Adrenal gland (tissue), 12 donors: ENCODE data around the gene CSNK2A3. TPM values are rescaled to one million over a fixed set of nuclear protein-coding genes. Genes with fewer than 3 reads are reported as not detected.

Source experiments
- DNase-seq, 7 donors: peaks; one replicate each; pipeline ENCODE4 v3.0.0-alpha.2; 2019 to 2020
- H3K27ac ChIP-seq, 5 donors: fragments of 200-600 bp; sonication (generic) in 4 of 5; 1 replicate in 3 of 5; 2 replicates in 2 of 5; pipeline versions ENCODE4 v1.5.1 to v1.8.0; 2016 to 2020; ENCODE audit warnings: mild to moderate bottlenecking in 1 of 5
- H3K27me3 ChIP-seq: fragments of 200-600 bp; 2 replicates; pipeline ENCODE4 v1.8.0; 2021
- H3K36me3 ChIP-seq, 2 donors: fragments of 200-600 bp; replicated peaks in 1 of 2; 1 replicate in 1 of 2; 2 replicates in 1 of 2; pipeline versions ENCODE4 v1.5.1 to v1.8.0; 2018 to 2022
- H3K4me1 ChIP-seq, 2 donors: fragments of 200-600 bp; replicated peaks in 1 of 2; 1 replicate in 1 of 2; 2 replicates in 1 of 2; pipeline versions ENCODE4 v1.5.1 to v1.8.0; 2018 to 2021
- H3K4me3 ChIP-seq, 4 donors: fragments of 200-600 bp; sonication (generic) in 3 of 4; one replicate each; pipeline ENCODE4 v1.5.1; 2016 to 2018
- H3K9me3 ChIP-seq, 3 donors: fragments of 200-600 bp; sonication (generic) in 1 of 3; replicated peaks in 1 of 3; 1 replicate in 2 of 3; 2 replicates in 1 of 3; pipeline versions ENCODE4 v1.5.1 to v1.8.0; 2016 to 2021
- POLR2A ChIP-seq, 2 donors: fragments of 450-650 bp; IDR thresholded peaks; one replicate each; pipeline ENCODE4 v1.6.1; 2017; ENCODE audit warnings: antibody characterized with exemption in 2 of 2, mild to moderate bottlenecking in 2 of 2, moderate library complexity in 1 of 2
- WGBS, 4 donors: extraction: QIAGEN DNeasy Blood & Tissue Kit in 2 of 4; methylation state at CpG; one replicate each; pipeline versions ENCODE4 v1.1.5 to v1.1.7; 2013 to 2017; 5-methylcytosine and 5-hydroxymethylcytosine counted together
- intact Hi-C, 2 donors: fragments of 100-400 bp; cut with DNase I; formaldehyde crosslinking; loops; one replicate each; pipeline versions ENCODE4 v1.14.1 to v1.15.0; 2022 to 2023
- polyA plus RNA-seq, 3 donors: library from polyadenylated mRNA; stranded (reverse); fragments of 200-250 nt in 2 of 3; fragments of 350-450 nt in 1 of 3; fragmentation: Illumina TruSeq in 1 of 3; extraction: RNeasy Lipid Tissue Mini Kit (QIAGEN cat#74804) in 1 of 3; gene quantifications; one replicate each; pipeline ENCODE4 v1.2.3, GENCODE V29; 2013 to 2014
- total RNA-seq, 9 donors: library from RNA; depleted of rRNA in 4 of 9; stranded (reverse); fragments of >200 nt in 4 of 9; fragments of 120-200 nt in 1 of 9; fragmentation: NEBNext Ultra II Directional in 1 of 9; extraction: Animal tissue kit (Norgen Biotek cat#: 25700) in 1 of 9; gene quantifications; one replicate each; pipeline versions ENCODE4 v1.1.0 to v1.2.4, GENCODE V29; 2013 to 2023
- TF ChIP-seq, protein P1 (sequence below), 6 experiments: fragments of 450-650 bp in 4 of 6; fragments of 200-600 bp in 2 of 6; sonication (generic) in 1 of 6; IDR thresholded peaks; 1 replicate in 5 of 6; 2 replicates in 1 of 6; pipeline versions ENCODE4 v1.5.1 to v1.8.0; 2016 to 2021; ENCODE audit warnings: antibody characterized with exemption in 6 of 6, mild to moderate bottlenecking in 2 of 6, moderate library complexity in 1 of 6
- donor health status: healthy with polysubstance abuse.
- donor health status: Bipolar disorder and iron deficiency.
- donor health status: DM: yes; HTN: yes; CAD: no.
- donor health status: DM: no; HTN: no; CAD: no.
- donor health status: DM: no; HTN: no; CAD: no.
- donor health status: DM: yes; HTN: yes; CAD: no.

CSNK2A3 gene
- total and polyA plus RNA-seq, 12 donors: 0.07 to 2.7 (median 0.54) TPM; not detected in 1

DNA sequence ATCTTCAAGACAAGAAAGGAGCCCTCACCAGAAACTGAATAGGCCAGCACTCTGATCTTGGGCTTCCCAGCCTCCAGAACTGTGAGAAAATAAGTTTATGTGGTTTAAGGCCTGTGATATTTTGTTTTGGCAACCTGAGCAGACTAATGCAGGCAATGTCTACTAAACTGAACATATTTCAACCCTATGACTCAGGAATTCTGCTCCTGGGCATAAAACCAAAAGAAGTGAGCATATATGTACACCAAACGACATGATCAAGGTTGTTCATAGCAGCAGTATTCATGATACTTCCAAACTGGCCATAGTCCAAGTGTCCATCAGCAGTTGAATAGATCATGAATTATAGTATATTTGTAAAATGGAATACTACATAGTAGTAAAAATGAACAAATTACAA lies 29.0 kb downstream of the CSNK2A3 start:
- Histone ChIP-seq H3K27ac (no peak overlapping the region), H3K36me3 (no peaks in the 10 kb centered on the region), H3K27me3 (no peaks in the 10 kb centered on the region), H3K4me1 (no peaks in the 10 kb centered on the region), H3K9me3 (no peaks in the 10 kb centered on the region), H3K4me3 (no peak overlapping the region)
- no peak for TF ChIP-seq POLR2A (IDR thresholded peaks at IDR 0.05)
- TF ChIP-seq, protein P1, sequence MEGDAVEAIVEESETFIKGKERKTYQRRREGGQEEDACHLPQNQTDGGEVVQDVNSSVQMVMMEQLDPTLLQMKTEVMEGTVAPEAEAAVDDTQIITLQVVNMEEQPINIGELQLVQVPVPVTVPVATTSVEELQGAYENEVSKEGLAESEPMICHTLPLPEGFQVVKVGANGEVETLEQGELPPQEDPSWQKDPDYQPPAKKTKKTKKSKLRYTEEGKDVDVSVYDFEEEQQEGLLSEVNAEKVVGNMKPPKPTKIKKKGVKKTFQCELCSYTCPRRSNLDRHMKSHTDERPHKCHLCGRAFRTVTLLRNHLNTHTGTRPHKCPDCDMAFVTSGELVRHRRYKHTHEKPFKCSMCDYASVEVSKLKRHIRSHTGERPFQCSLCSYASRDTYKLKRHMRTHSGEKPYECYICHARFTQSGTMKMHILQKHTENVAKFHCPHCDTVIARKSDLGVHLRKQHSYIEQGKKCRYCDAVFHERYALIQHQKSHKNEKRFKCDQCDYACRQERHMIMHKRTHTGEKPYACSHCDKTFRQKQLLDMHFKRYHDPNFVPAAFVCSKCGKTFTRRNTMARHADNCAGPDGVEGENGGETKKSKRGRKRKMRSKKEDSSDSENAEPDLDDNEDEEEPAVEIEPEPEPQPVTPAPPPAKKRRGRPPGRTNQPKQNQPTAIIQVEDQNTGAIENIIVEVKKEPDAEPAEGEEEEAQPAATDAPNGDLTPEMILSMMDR (IDR thresholded peaks at IDR 0.05): no peak
- WGBS, 4 donors: 23 to 61% (median 48%) methylated on average over 1 of the region's 1 CpG
- no peak for DNase-seq
- intact Hi-C loops: no loop called here

DNA sequence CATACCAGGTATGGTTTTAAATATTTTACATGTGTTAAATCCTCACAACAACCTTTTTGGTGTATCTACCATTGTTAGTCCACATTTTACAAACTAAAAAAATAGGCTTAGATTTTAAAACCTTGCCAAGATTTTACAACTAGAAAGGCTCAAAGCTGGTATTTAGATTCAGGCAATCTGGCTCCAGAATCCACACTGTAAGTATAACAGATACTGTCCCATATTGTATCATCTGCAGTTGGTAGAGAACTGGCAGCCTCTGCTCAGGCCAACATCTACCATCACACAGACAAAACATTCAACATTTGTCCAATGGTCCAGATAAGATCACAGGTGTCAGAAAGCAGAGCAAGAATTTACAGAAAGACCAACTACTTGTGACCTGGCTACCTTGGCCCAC lies 30.9 kb downstream of the CSNK2A3 start:
- Histone ChIP-seq H3K9me3 (no peaks in the 10 kb centered on the region), H3K4me1 (no peaks in the 10 kb centered on the region), H3K27me3 (no peaks in the 10 kb centered on the region), H3K4me3 (no peak overlapping the region), H3K36me3 (no peaks in the 10 kb centered on the region), H3K27ac (no peak overlapping the region)
- intact Hi-C loops: no loop called here
- TF ChIP-seq, protein P1 (IDR thresholded peaks at IDR 0.05): no peak
- no peak for TF ChIP-seq POLR2A (IDR thresholded peaks at IDR 0.05)
- DNase-seq: no peak

DNA sequence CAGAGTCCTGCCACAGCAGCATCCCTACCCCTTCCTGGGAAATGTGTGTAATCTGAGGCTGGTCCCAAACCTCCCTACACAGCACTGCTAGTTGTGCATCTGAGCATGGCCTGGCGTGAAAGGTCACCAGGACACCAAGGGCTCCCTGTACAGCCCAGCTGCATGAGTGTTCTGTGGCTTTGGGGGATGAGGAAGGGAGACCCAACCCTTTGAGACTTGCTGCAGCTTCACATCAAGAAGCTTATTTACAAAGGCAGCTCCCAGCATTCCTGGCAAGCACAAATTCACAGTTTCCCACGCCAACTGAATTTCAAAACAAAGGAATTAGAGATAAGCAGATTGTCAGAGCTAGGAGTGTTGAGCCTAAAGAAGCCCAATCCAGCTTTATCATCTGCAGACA lies 32.2 kb downstream of the CSNK2A3 start:
- intact Hi-C loops: no loop called here
- no peaks in the 10 kb centered on the region for H3K4me1 ChIP-seq
- TF ChIP-seq, protein P1 (IDR thresholded peaks at IDR 0.05): no peak
- no peak for TF ChIP-seq POLR2A (IDR thresholded peaks at IDR 0.05)
- H3K4me3 ChIP-seq: no peak overlapping the region
- H3K36me3 ChIP-seq: no peaks in the 10 kb centered on the region
- H3K27ac ChIP-seq: no peak overlapping the region
- H3K27me3 ChIP-seq: no peaks in the 10 kb centered on the region
- H3K9me3 ChIP-seq: no peaks in the 10 kb centered on the region
- 65 to 70% (median 67%) methylated on average over 2 of the region's 2 CpGs for WGBS, 4 donors
- no peak for DNase-seq

DNA sequence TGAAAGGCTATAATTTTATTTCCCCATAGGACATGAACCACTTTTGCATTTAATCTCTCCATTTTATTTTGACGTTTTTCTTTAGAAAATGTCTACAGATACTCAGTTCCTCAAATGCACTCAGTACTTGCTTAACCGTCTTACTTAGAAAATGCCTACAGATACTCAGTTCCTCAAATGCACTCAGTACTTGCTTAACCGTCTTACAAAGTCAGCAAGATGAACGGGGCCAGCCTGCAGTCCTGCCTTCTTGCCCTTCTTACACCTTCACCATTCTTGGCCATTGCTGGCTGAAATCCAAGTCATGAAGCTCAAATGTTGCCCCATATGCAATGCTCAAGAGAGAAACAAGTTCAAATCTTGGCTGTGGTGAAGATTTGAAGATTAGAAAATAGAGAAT lies 34.1 kb downstream of the CSNK2A3 start:
- H3K36me3 ChIP-seq: no peaks in the 10 kb centered on the region
- H3K27ac ChIP-seq: no peak overlapping the region
- no peaks in the 10 kb centered on the region for H3K9me3 ChIP-seq
- TF ChIP-seq POLR2A (IDR thresholded peaks at IDR 0.05): no peak
- TF ChIP-seq, protein P1 (IDR thresholded peaks at IDR 0.05): no peak
- DNase-seq: peak in 3 of 7 donors; percentile 22 to 43 (median 41)
- intact Hi-C loops: no loop called here
- no peak overlapping the region for H3K4me3 ChIP-seq
- peaks cover 7% of the 10 kb centered on the region in 2 donors for H3K4me1 ChIP-seq
- H3K27me3 ChIP-seq: no peaks in the 10 kb centered on the region
- WGBS, 4 donors: 74 to 84% (median 76%) methylated on average over 4 of the region's 4 CpGs
